HFF-Myc (cell line): ENCODE results near the gene MTNR1A.
A peak's percentile ranks its signal among the peaks of the same experiment; 100 is the strongest.

ENCODE experiments used
- DNase-seq: peaks from one replicate; pipeline ENCODE4 v3.0.0-alpha.2; 2011; ENCODE audit warnings: low read depth; ENCODE audit errors: extremely low read depth
- H3K4me3 ChIP-seq: replicated peaks from 2 replicates; pipeline ENCODE4 v1.5.1; 2011; ENCODE audit warnings: low read depth, mild to moderate bottlenecking, control low read depth, low read length
- TF ChIP-seq, protein P1 (sequence below): IDR thresholded peaks from 2 replicates; pipeline ENCODE4 v1.5.1; 2012; ENCODE audit warnings: mild to moderate bottlenecking, low read depth, low read length, control low read depth; ENCODE audit errors: missing control alignments

MTNR1A gene

GRCh38 chr4:186563761-186564160, 8.4 kb upstream of the MTNR1A start:
- TF ChIP-seq, protein P1, sequence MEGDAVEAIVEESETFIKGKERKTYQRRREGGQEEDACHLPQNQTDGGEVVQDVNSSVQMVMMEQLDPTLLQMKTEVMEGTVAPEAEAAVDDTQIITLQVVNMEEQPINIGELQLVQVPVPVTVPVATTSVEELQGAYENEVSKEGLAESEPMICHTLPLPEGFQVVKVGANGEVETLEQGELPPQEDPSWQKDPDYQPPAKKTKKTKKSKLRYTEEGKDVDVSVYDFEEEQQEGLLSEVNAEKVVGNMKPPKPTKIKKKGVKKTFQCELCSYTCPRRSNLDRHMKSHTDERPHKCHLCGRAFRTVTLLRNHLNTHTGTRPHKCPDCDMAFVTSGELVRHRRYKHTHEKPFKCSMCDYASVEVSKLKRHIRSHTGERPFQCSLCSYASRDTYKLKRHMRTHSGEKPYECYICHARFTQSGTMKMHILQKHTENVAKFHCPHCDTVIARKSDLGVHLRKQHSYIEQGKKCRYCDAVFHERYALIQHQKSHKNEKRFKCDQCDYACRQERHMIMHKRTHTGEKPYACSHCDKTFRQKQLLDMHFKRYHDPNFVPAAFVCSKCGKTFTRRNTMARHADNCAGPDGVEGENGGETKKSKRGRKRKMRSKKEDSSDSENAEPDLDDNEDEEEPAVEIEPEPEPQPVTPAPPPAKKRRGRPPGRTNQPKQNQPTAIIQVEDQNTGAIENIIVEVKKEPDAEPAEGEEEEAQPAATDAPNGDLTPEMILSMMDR, result no peak
- DNase-seq, result no peak
- no peak overlapping the region for H3K4me3 ChIP-seq

- DNase-seq, result no peak
- TF ChIP-seq, protein P1, result no peak
- H3K4me3 ChIP-seq, result no peak overlapping the region
These were observed 6.4 kb upstream of the MTNR1A start for GRCh38 chr4:186561748-186562147.

DNA sequence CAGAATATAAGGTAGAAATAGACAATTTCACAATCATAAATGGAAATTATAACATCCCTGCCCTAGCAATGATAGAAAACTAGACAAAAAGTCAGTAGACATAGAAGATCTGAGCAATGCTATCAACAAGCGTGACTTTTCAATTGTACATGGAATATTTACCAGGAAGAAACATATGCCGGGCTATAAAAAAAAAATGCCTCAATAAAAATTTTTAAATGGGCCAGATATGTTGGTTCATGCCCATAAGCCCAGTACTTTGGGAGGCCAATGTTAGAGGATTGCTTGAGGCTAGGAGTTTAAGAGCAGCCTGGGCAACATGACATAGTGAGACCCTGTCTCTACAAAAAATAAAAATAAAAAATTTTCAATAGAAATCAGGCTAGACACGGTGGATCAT, 5.3 kb upstream of the MTNR1A start:
- H3K4me3 ChIP-seq, result no peak overlapping the region
- DNase-seq, result no peak
- TF ChIP-seq, protein P1, result no peak

GRCh38 chr4:186557486-186557885, 2.1 kb upstream of the MTNR1A start:
- H3K4me3 ChIP-seq, result no peak overlapping the region
- TF ChIP-seq, protein P1, result no peak
- DNase-seq, result no peak

GRCh38 chr4:186557061-186557460, 1.7 kb upstream of the MTNR1A start:
- DNase-seq, result no peak
- no peak overlapping the region for H3K4me3 ChIP-seq
- TF ChIP-seq, protein P1, result no peak

DNA sequence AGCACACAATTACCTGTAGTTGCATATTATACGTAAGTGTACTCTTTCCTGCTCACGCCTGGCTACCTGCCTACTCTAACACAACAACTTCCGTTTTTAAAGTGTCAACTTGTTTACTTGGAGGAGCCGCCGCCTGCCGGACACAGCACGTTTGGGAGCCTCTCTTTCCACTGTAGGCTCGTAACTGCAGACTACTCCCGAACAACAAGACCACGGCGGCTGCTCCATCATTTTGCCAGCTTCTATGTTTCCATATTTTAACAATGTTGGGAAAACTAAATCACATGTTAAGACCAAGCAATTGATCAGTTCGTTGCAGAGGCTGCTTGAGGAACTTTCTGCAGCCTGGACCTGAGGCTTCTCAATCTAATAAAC, 841 bp downstream of the MTNR1A start:
- TF ChIP-seq, protein P1, result peak; percentile 8
- peak overlapping the region; percentile 34 for H3K4me3 ChIP-seq
- no peak for DNase-seq

DNA sequence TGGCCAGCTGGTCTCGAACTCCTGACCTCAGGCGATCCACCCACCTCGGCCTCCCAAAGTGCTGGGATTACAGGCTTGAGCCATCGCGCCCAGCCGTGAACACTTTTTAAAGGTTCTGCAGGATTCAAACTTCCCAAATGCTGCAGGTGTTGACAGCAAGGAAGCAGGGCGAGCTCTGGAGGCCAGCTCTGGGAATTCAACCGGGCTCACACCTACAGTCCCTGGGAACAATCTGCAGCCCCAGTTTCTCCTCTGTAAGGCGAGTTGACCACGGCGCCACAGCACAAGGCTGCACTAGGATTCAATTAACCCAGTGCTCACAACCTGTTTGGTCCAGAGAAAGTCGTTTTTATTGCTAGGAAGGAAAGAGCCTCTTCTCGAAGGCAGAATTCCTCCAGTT, 1.6 kb downstream of the MTNR1A start:
- no peak for DNase-seq
- H3K4me3 ChIP-seq, result no peak overlapping the region
- TF ChIP-seq, protein P1, result no peak
